SK-N-SH (cell line): ENCODE data around the gene DLX1. TPM values are rescaled to one million over a fixed set of nuclear protein-coding genes. Genes with fewer than 3 reads are reported as not detected.

ENCODE experiments used
- CTCF ChIA-PET: fragments of 300-600, 350-600 bp; formaldehyde crosslinking; extraction: SDS; loops from one replicate; lab custom pipeline; 2021; lab: Yijun Ruan, JAX
- POLR2A ChIA-PET: fragments of 350-600 bp; sonication (Branson Sonifier 250); formaldehyde crosslinking; extraction: SDS; loops from one replicate; lab custom pipeline; 2020; ENCODE audit warnings: antibody characterized with exemption, inconsistent platforms; lab: Yijun Ruan, JAX
- DNase-seq: peaks from one replicate; pipeline ENCODE4 v3.0.0; 2012
- H2AFZ ChIP-seq: fragments of 200-600 bp; sonication (generic); 2 replicates; pipeline ENCODE4 v1.8.1; 2016; ENCODE audit warnings: antibody characterized with exemption, mild to moderate bottlenecking, low read depth
- H3F3A ChIP-seq: fragments of 200-600 bp; sonication (generic); replicated peaks from 2 replicates; pipeline ENCODE3; 2016; ENCODE audit warnings: antibody characterized with exemption, mild to moderate bottlenecking; ENCODE audit not compliant: insufficient read depth
- H3K27ac ChIP-seq, 2 experiments: fragments of 200-500 bp in 1 of 2; fragments of 200-600 bp in 1 of 2; sonication (Bioruptor generic) in 1 of 2; sonication (generic), shearing (Covaris generic) in 1 of 2; 2 replicates each; pipeline versions ENCODE4 v1.5.1 to v1.6.1; 2014 to 2016; ENCODE audit warnings: low read depth in 2 of 2, inconsistent platforms in 1 of 2, low read length in 1 of 2, mild to moderate bottlenecking in 1 of 2, mixed read lengths in 1 of 2
- H3K27me3 ChIP-seq: fragments of 200-600 bp; sonication (generic), shearing (Covaris generic); 2 replicates; pipeline ENCODE4 v1.6.1; 2016; ENCODE audit warnings: mixed run types; ENCODE audit not compliant: insufficient read depth
- H3K36me3 ChIP-seq, 2 experiments: fragments of 200-500 bp in 1 of 2; fragments of 200-600 bp in 1 of 2; sonication (Bioruptor generic) in 1 of 2; sonication (generic) in 1 of 2; replicated peaks in 1 of 2; 2 replicates each; pipeline versions ENCODE3 to v1.5.1; 2014 to 2016; ENCODE audit warnings: low read length in 1 of 2, mild to moderate bottlenecking in 1 of 2; ENCODE audit not compliant: insufficient read depth in 2 of 2, control insufficient read depth in 1 of 2
- H3K4me1 ChIP-seq, 2 experiments: fragments of 200-500 bp in 1 of 2; fragments of 200-600 bp in 1 of 2; sonication (Bioruptor generic) in 1 of 2; sonication (generic), shearing (Covaris generic) in 1 of 2; 2 replicates each; pipeline versions ENCODE4 v1.5.1 to v1.6.1; 2014 to 2016; ENCODE audit warnings: low read depth in 1 of 2, low read length in 1 of 2, mixed run types in 1 of 2; ENCODE audit not compliant: insufficient read depth in 2 of 2, control insufficient read depth in 1 of 2
- H3K4me2 ChIP-seq: fragments of 200-600 bp; sonication (generic), shearing (Covaris generic); 2 replicates; pipeline ENCODE4 v1.6.1; 2017; ENCODE audit warnings: mixed run types
- H3K4me3 ChIP-seq, 2 experiments: fragments of 200-500 bp in 1 of 2; fragments of 200-600 bp in 1 of 2; sonication (Bioruptor generic) in 1 of 2; sonication (generic), shearing (Covaris generic) in 1 of 2; 2 replicates each; pipeline versions ENCODE4 v1.5.1 to v1.8.1; 2014 to 2016; ENCODE audit warnings: low read depth in 2 of 2, inconsistent platforms in 1 of 2, low read length in 1 of 2, mild to moderate bottlenecking in 1 of 2, mixed read lengths in 1 of 2, moderate library complexity in 1 of 2
- H3K79me2 ChIP-seq: fragments of 200-600 bp; sonication (generic); 2 replicates; pipeline ENCODE4 v1.8.1; 2017; ENCODE audit warnings: mild to moderate bottlenecking; ENCODE audit not compliant: insufficient read depth
- H3K9ac ChIP-seq: fragments of 200-600 bp; sonication (generic); 2 replicates; pipeline ENCODE4 v1.6.1; 2017; ENCODE audit warnings: mixed run types
- H3K9me2 ChIP-seq: fragments of 200-600 bp; sonication (generic); 2 replicates; pipeline ENCODE4 v1.6.1; 2017; ENCODE audit warnings: mixed run types
- H3K9me3 ChIP-seq: fragments of 200-600 bp; sonication (generic); 2 replicates; pipeline ENCODE4 v1.6.1; 2017; ENCODE audit warnings: mixed run types, mild to moderate bottlenecking, moderate library complexity
- H4K20me1 ChIP-seq: fragments of 200-600 bp; sonication (generic); 2 replicates; pipeline ENCODE4 v1.6.1; 2017; ENCODE audit warnings: mild to moderate bottlenecking, mixed run types; ENCODE audit not compliant: insufficient read depth
- EP300 ChIP-seq, 2 experiments: IDR thresholded peaks; 2 replicates each; pipeline versions ENCODE4 v1.4.0 to v1.6.1; 2012; ENCODE audit warnings: borderline replicate concordance in 1 of 2, low read depth in 1 of 2, low read length in 1 of 2
- EZH2phosphoT487 ChIP-seq: fragments of 200-600 bp; sonication (generic); IDR thresholded peaks from 2 replicates; pipeline ENCODE4 v1.6.1; 2017; ENCODE audit warnings: low read depth, mixed run types, mild to moderate bottlenecking, antibody characterized with exemption, moderate library complexity, borderline replicate concordance
- FOSL2 ChIP-seq: IDR thresholded peaks from 2 replicates; pipeline ENCODE4 v1.4.0; 2012; ENCODE audit warnings: low read depth, mild to moderate bottlenecking, moderate library complexity, borderline replicate concordance
- IRF3 ChIP-seq: fragments of 150-350 bp; IDR thresholded peaks from 2 replicates; pipeline ENCODE4 v1.6.1; 2016; ENCODE audit warnings: mild to moderate bottlenecking, low read depth, low read length
- JUND ChIP-seq: IDR thresholded peaks from 2 replicates; pipeline ENCODE4 v1.4.0; 2012
- MAX ChIP-seq: IDR thresholded peaks from 2 replicates; pipeline ENCODE4 v1.4.0; 2012; ENCODE audit warnings: low read depth
- MEF2A ChIP-seq: IDR thresholded peaks from 2 replicates; pipeline ENCODE4 v1.4.0; 2012; ENCODE audit warnings: low read depth, borderline replicate concordance
- MXI1 ChIP-seq: IDR thresholded peaks from 2 replicates; pipeline ENCODE4 v1.6.1; 2012; ENCODE audit warnings: mild to moderate bottlenecking, low read depth, low read length, improper control_type of control experiment
- NFIC ChIP-seq: IDR thresholded peaks from 2 replicates; pipeline ENCODE4 v1.4.0; 2012; ENCODE audit warnings: borderline replicate concordance
- NRF1 ChIP-seq: IDR thresholded peaks from 2 replicates; pipeline ENCODE4 v1.6.1; 2012; ENCODE audit warnings: low read depth, mild to moderate bottlenecking, low read length
- POLR2AphosphoS5 ChIP-seq: IDR thresholded peaks from 2 replicates; pipeline ENCODE4 v1.6.1; 2012; ENCODE audit warnings: low read depth, low read length
- RAD21 ChIP-seq: IDR thresholded peaks from 2 replicates; pipeline ENCODE4 v1.6.1; 2012; ENCODE audit warnings: mild to moderate bottlenecking, low read length
- RCOR1 ChIP-seq: fragments of 150-350 bp; IDR thresholded peaks from 2 replicates; pipeline ENCODE4 v1.6.1; 2017; ENCODE audit warnings: antibody characterized with exemption, low read length
- RFX5 ChIP-seq: IDR thresholded peaks from 2 replicates; pipeline ENCODE4 v1.6.1; 2012; ENCODE audit warnings: mild to moderate bottlenecking, improper control_type of control experiment, low read length
- RXRA ChIP-seq: IDR thresholded peaks from 2 replicates; pipeline ENCODE4 v1.4.0; 2012; ENCODE audit warnings: low read depth, mild to moderate bottlenecking, borderline replicate concordance
- SIN3A ChIP-seq: IDR thresholded peaks from 2 replicates; pipeline ENCODE4 v1.6.1; 2012; ENCODE audit warnings: low read depth, mild to moderate bottlenecking, low read length, moderate library complexity, borderline replicate concordance
- SMC3 ChIP-seq: IDR thresholded peaks from 2 replicates; pipeline ENCODE4 v1.6.1; 2012; ENCODE audit warnings: low read depth, low read length, improper control_type of control experiment
- TEAD4 ChIP-seq: IDR thresholded peaks from 2 replicates; pipeline ENCODE4 v1.4.0; 2012; ENCODE audit warnings: mild to moderate bottlenecking, borderline replicate concordance; ENCODE audit not compliant: insufficient read depth
- USF2 ChIP-seq: fragments of 150-350 bp; IDR thresholded peaks from 2 replicates; pipeline ENCODE4 v1.6.1; 2017; ENCODE audit warnings: antibody characterized with exemption, low read length, low read depth, borderline replicate concordance
- YY1 ChIP-seq: IDR thresholded peaks from 2 replicates; pipeline ENCODE4 v1.4.0; 2012; ENCODE audit warnings: low read depth, mild to moderate bottlenecking
- ZBTB33 ChIP-seq: IDR thresholded peaks from 2 replicates; pipeline ENCODE4 v1.4.0; 2012; ENCODE audit warnings: low read depth, borderline replicate concordance
- WGBS: methylation state at CpG from one replicate; pipeline ENCODE4 v1.1.6; 2017; ENCODE audit warnings: low lambda C conversion rate; 5-methylcytosine and 5-hydroxymethylcytosine counted together
- polyA plus RNA-seq, 3 experiments: library from polyadenylated mRNA; depleted of rRNA; stranded (reverse); fragments of >200 nt; gene quantifications; 2 replicates each; pipeline ENCODE4 v1.2.3, GENCODE V29; 2012

DLX1 gene
- polyA plus RNA-seq, 1 of the 3 experiments (the other 2 are of a cell fraction) = 0.07 TPM

- Histone ChIP-seq H3K9me3 (no peaks in the 10 kb centered on the region; the same call in 1 of the 2 replicates), H3K27ac (no peak overlapping the region), H3K4me1 (no peaks in the 10 kb centered on the region), H3K9me2 (no peaks in the 10 kb centered on the region), H3K9ac (no peak overlapping the region), H2AFZ (no peak overlapping the region), H3K79me2 (no peaks in the 10 kb centered on the region), H3F3A (no peaks in the 10 kb centered on the region), H3K27me3 (no peaks in the 10 kb centered on the region), H4K20me1 (no peaks in the 10 kb centered on the region), H3K36me3 (peaks cover 0 to 3% of the 10 kb centered on the region in 2 experiments), H3K4me2 (no peak overlapping the region), H3K4me3 (no peak overlapping the region)
- CTCF ChIA-PET = no interaction called here
- no peak for TF ChIP-seq RXRA
- TF ChIP-seq MEF2A = no peak
- no peak for TF ChIP-seq RCOR1
- TF ChIP-seq NRF1 = no peak
- TF ChIP-seq SMC3 = no peak
- no peak for TF ChIP-seq JUND
- no peak for TF ChIP-seq YY1
- TF ChIP-seq SIN3A = no peak
- no peak for TF ChIP-seq IRF3
- TF ChIP-seq MXI1 = no peak
- no peak for TF ChIP-seq RAD21
- TF ChIP-seq RFX5 = no peak
- TF ChIP-seq ZBTB33 = no peak
- no peak for TF ChIP-seq MAX
- TF ChIP-seq EZH2phosphoT487 = no peak
- no peak for TF ChIP-seq EP300 (IDR thresholded peaks at IDR 0.05; ENCODE audit: borderline replicate concordance in 1 of 2, low read depth in 1 of 2, low read length in 1 of 2)
- no peak for DNase-seq
- 74% methylated on average over 4 of the region's 4 CpGs for WGBS
- POLR2A ChIA-PET = no interaction called here
These were observed 20.2 kb upstream of the DLX1 start for GRCh38 chr2:172065111-172065510.

GRCh38 chr2:172066394-172066886, 18.9 kb upstream of the DLX1 start:
- H3K4me3 ChIP-seq = no peak overlapping the region
- no peaks in the 10 kb centered on the region for H3K9me2 ChIP-seq
- H4K20me1 ChIP-seq = no peaks in the 10 kb centered on the region
- H3K9ac ChIP-seq = no peak overlapping the region
- 86% methylated on average over 4 of the region's 4 CpGs for WGBS
- ChIA-PET POLR2A (no interaction called here), CTCF (no interaction called here)
- H3K79me2 ChIP-seq = no peaks in the 10 kb centered on the region
- H3K27me3 ChIP-seq = no peaks in the 10 kb centered on the region
- no peak overlapping the region for H2AFZ ChIP-seq
- peaks cover 0 to 1% of the 10 kb centered on the region in 2 experiments; a peak in 1 of 4 replicates for H3K4me1 ChIP-seq
- peaks cover 0 to 3% of the 10 kb centered on the region in 2 experiments for H3K36me3 ChIP-seq
- no peak for DNase-seq
- no peak overlapping the region for H3K4me2 ChIP-seq
- H3F3A ChIP-seq = no peaks in the 10 kb centered on the region
- no peaks in the 10 kb centered on the region; the same call in 1 of the 2 replicates for H3K9me3 ChIP-seq
- no peak overlapping the region for H3K27ac ChIP-seq
- TF ChIP-seq JUND (no peak), RFX5 (no peak), ZBTB33 (no peak), USF2 (no peak), NFIC (no peak), POLR2AphosphoS5 (no peak), FOSL2 (no peak), EZH2phosphoT487 (no peak), MAX (no peak), TEAD4 (no peak)
